GM12801 (cell line): ENCODE results near the gene EYA4.

Experiments
- CTCF ChIP-seq: IDR thresholded peaks from one replicate; pipeline ENCODE4 v1.5.1; 2011; ENCODE audit warnings: control low read depth; ENCODE audit not compliant: insufficient read length; ENCODE audit errors: extremely low read depth

The EYA4 gene

DNA sequence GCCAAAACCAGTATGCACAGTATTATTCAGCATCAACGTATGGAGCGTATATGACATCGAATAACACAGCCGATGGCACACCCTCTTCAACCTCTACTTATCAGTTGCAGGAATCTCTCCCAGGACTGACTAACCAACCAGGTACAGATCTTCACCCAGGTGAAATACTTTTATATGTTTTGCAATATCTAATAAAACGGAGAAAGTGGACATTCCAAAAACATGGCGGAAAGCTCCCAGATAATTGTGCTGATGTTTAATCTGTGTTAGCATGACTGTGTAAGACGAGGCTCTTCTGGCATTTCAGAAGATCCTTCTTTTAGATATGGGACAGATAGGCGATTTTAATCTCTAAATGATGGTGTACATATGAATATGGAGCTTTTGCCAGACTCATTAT lies 227.4 kb downstream of the EYA4 start:
- no peak for TF ChIP-seq CTCF

GRCh38 chr6:133474516-133474915 lies 233.4 kb downstream of the EYA4 start:
- no peak for TF ChIP-seq CTCF

- no peak for TF ChIP-seq CTCF
Measured at GRCh38 chr6:133478673-133479072, 237.5 kb downstream of the EYA4 start.

DNA sequence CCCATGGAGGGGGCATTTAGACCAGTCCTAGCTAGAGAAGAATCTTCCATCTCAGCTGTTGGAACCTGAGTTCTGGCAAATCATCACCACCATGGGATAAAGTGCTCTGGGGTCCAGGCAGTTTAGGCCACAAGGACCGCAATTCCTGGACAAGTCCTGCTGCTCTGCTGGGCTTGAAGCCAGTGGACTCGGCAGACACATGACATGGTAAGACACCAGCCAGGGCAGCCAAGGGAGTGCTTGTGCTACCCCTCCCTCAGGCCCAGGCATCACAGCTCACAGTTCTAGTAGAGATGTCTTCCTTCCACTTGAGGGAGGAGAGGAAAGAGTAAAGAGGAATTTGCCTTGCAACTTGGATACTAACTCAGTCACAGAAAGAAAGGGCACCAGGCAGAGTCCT lies 246.0 kb downstream of the EYA4 start:
- TF ChIP-seq CTCF = no peak

GRCh38 chr6:133495205-133495903 lies 254.2 kb downstream of the EYA4 start:
- no peak for TF ChIP-seq CTCF

- no peak for TF ChIP-seq CTCF
Measured at GRCh38 chr6:133499662-133500061, 258.5 kb downstream of the EYA4 start.

GRCh38 chr6:133501675-133502270 lies 260.6 kb downstream of the EYA4 start:
- no peak for TF ChIP-seq CTCF
